ENCODE measurements around the gene KRT82. TPM values are rescaled to one million over a fixed set of nuclear protein-coding genes. Genes with fewer than 3 reads are reported as not detected.

Gene KRT82
- total RNA-seq, 1 donor from 2014 or later = not detected

GRCh38 chr12:52381206-52381605 lies 24.9 kb downstream of the KRT82 start:
- Mint-ChIP-seq H3K27ac (ENCODE audit: unreplicated experiment) (no peak overlapping the region), H3K4me3 (no peak overlapping the region), H3K27me3 (ENCODE audit: low read depth) (no peaks in the 10 kb centered on the region), H3K36me3 (ENCODE audit: low read depth) (no peaks in the 10 kb centered on the region), H3K9me3 (no peaks in the 10 kb centered on the region), H3K4me1 (no peaks in the 10 kb centered on the region)
- no peak for TF ChIP-seq CTCF (conservative IDR thresholded peaks at IDR 0.05)
- DNase-seq (ENCODE audit: low read depth, low spot score) = no peak

GRCh38 chr12:52380271-52380694 lies 25.9 kb downstream of the KRT82 start:
- Mint-ChIP-seq H3K27me3 (ENCODE audit: low read depth) (no peaks in the 10 kb centered on the region), H3K4me3 (no peak overlapping the region), H3K9me3 (no peaks in the 10 kb centered on the region), H3K4me1 (no peaks in the 10 kb centered on the region), H3K36me3 (ENCODE audit: low read depth) (no peaks in the 10 kb centered on the region), H3K27ac (ENCODE audit: unreplicated experiment) (no peak overlapping the region)
- peak; percentile 27 for DNase-seq (ENCODE audit: low read depth, low spot score)
- TF ChIP-seq CTCF (conservative IDR thresholded peaks at IDR 0.05) = peak; percentile 51

- Mint-ChIP-seq H3K4me3 (no peak overlapping the region), H3K36me3 (ENCODE audit: low read depth) (no peaks in the 10 kb centered on the region), H3K27ac (ENCODE audit: unreplicated experiment) (no peak overlapping the region), H3K9me3 (no peaks in the 10 kb centered on the region), H3K4me1 (no peaks in the 10 kb centered on the region), H3K27me3 (ENCODE audit: low read depth) (no peaks in the 10 kb centered on the region)
- no peak for DNase-seq (ENCODE audit: low read depth, low spot score)
- no peak for TF ChIP-seq CTCF (conservative IDR thresholded peaks at IDR 0.05)
Observed at GRCh38 chr12:52379536-52379935, 26.6 kb downstream of the KRT82 start.

- Mint-ChIP-seq H3K4me3 (no peak overlapping the region), H3K27me3 (ENCODE audit: low read depth) (no peaks in the 10 kb centered on the region), H3K4me1 (no peaks in the 10 kb centered on the region), H3K9me3 (no peaks in the 10 kb centered on the region), H3K36me3 (ENCODE audit: low read depth) (no peaks in the 10 kb centered on the region), H3K27ac (ENCODE audit: unreplicated experiment) (no peak overlapping the region)
- no peak for DNase-seq (ENCODE audit: low read depth, low spot score)
- TF ChIP-seq CTCF (conservative IDR thresholded peaks at IDR 0.05) = no peak
Observed at GRCh38 chr12:52378091-52378490, 28.0 kb downstream of the KRT82 start.

- Mint-ChIP-seq H3K27ac (ENCODE audit: unreplicated experiment) (no peak overlapping the region), H3K27me3 (ENCODE audit: low read depth) (no peaks in the 10 kb centered on the region), H3K4me3 (no peak overlapping the region), H3K9me3 (no peaks in the 10 kb centered on the region), H3K36me3 (ENCODE audit: low read depth) (no peaks in the 10 kb centered on the region), H3K4me1 (no peaks in the 10 kb centered on the region)
- TF ChIP-seq CTCF (conservative IDR thresholded peaks at IDR 0.05) = no peak
- no peak for DNase-seq (ENCODE audit: low read depth, low spot score)
Observed at GRCh38 chr12:52377266-52377665, 28.9 kb downstream of the KRT82 start.
